Measurements from ENCODE around the gene NUP98. TPM values are rescaled to one million over a fixed set of nuclear protein-coding genes. Genes with fewer than 3 reads are reported as not detected.

NUP98 gene
- total RNA-seq, 1 experiment from 2014 or later: 128 TPM

DNA sequence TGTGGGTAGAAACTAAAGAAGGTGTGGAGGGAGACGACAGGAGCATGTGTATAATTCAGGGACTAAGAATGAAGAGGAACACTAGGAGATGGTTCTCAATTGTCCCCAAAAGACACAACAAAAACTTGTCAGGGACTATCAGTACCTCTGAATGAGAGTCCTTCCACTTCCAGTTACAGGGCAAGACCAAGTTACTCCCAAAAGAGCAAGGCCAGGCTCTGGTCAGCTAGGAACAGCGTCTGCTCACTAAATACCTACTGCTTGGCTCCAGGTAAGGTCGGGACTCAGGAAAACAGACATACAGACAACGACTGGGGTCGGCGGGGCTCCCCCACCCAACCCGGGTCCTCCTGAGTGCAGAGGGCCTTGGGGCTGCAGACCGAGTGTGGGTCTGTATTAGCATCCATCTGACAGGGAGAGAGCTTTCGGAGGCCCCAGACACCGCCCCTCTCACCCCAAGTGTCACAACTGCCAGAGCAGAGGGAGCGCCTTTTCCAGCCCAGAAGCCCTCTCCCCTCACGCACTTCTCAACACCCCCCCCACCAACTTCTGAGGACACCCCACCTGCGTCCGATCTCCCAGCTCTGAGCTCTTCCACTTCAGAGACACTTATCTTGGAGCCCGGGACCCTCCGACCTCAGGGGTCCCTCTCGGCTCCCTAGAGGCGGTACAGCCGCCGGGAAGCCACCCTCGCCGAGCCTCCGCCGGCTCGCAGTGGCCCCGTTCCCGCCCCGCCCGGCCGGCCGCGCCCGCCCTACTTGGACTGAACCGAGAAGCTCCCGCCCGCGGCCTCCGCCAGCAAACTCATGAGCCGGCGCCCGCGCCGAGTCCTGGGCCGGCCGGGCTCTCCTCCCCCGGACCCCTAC lies 42.9 kb upstream of the NUP98 start:
- TF ChIP-seq, protein P1, sequence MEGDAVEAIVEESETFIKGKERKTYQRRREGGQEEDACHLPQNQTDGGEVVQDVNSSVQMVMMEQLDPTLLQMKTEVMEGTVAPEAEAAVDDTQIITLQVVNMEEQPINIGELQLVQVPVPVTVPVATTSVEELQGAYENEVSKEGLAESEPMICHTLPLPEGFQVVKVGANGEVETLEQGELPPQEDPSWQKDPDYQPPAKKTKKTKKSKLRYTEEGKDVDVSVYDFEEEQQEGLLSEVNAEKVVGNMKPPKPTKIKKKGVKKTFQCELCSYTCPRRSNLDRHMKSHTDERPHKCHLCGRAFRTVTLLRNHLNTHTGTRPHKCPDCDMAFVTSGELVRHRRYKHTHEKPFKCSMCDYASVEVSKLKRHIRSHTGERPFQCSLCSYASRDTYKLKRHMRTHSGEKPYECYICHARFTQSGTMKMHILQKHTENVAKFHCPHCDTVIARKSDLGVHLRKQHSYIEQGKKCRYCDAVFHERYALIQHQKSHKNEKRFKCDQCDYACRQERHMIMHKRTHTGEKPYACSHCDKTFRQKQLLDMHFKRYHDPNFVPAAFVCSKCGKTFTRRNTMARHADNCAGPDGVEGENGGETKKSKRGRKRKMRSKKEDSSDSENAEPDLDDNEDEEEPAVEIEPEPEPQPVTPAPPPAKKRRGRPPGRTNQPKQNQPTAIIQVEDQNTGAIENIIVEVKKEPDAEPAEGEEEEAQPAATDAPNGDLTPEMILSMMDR (conservative IDR thresholded peaks at IDR 0.05; ENCODE audit: low read depth, low read length): no peak
- TF ChIP-seq EZH2 (IDR thresholded peaks at IDR 0.05; ENCODE audit: low read length, unreplicated experiment): no peak
- no peak for TF ChIP-seq EZH2phosphoT487 (IDR thresholded peaks at IDR 0.05; ENCODE audit: borderline replicate concordance, low read length)
- ATAC-seq: peak; percentile 45
- no peaks in the 10 kb centered on the region; the same call in 1 of the 2 replicates for H3K36me3 ChIP-seq (ENCODE audit: low read depth, low read length)
- no peaks in the 10 kb centered on the region for H3F3A ChIP-seq (ENCODE audit: low read length, unreplicated experiment)
- H3K9ac ChIP-seq (ENCODE audit: low read length): peak overlapping the region; percentile 87
- H3K4me3 ChIP-seq (ENCODE audit: low read length): peak overlapping the region; percentile 94
- intact Hi-C loops (cut with micrococcal nuclease): loop anchor here (2.0 kb wide), 1 partner anchor 31 kb away; the partner anchor contains the start of gene PGAP2
- CTCF ChIA-PET: interaction anchor here (0.6 to 1.8 kb wide), 5 partner anchors 31 to 223 kb away, joined by 3 to 6 read pairs (median 4); no protein-coding TSS in a partner anchor
- no peaks in the 10 kb centered on the region for H3K27me3 ChIP-seq (ENCODE audit: low read length)
- peak overlapping the region; percentile 57; the same call in 1 of the 2 replicates for H2AFZ ChIP-seq (ENCODE audit: low read length)
- BruUV-seq (replicated peaks): TSS peak; percentile 36
- H3K9me2 ChIP-seq (replicated peaks; ENCODE audit: low read length): no peaks in the 10 kb centered on the region
- H4K20me1 ChIP-seq (ENCODE audit: low read length): peaks cover 12% of the 10 kb centered on the region
- no peak overlapping the region for H3K27ac ChIP-seq (ENCODE audit: low read length)
- no peaks in the 10 kb centered on the region for H3K9me3 ChIP-seq (ENCODE audit: low read length)
- peaks cover 50% of the 10 kb centered on the region for H3K79me2 ChIP-seq (ENCODE audit: low read length)
- H3K4me2 ChIP-seq (ENCODE audit: low read length): peak overlapping the region; percentile 99
- no peak for DNase-seq
- POLR2A ChIA-PET (ENCODE audit: unreplicated experiment): interaction anchor here (0.6 to 0.7 kb wide), 2 partner anchors 9 to 17 kb away, joined by 4 to 11 read pairs; no protein-coding TSS in a partner anchor
- H3K4me1 ChIP-seq (ENCODE audit: insufficient read depth, low read length): peaks cover 17% of the 10 kb centered on the region

DNA sequence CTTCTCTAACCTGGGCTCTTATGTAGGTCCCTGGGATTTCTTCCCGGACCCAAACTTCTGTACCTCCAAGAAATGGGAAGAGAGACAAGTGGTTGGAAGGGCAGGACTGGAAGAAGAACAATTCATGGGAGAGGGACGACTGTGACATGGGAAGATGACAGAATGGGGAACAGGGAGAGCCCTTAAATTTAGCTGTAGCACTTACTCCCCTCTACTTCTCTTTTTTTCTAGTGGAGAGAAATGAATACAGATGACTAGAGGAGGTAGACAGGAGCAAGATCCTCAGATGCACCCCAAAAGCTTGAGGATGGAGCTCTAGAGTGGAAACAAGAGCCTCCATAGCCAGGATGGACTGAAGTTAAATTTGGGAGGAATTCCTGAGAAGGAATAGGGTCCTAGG lies 41.1 kb upstream of the NUP98 start:
- ATAC-seq: no peak
- POLR2A ChIA-PET (ENCODE audit: unreplicated experiment): no interaction called here
- H3K4me1 ChIP-seq (ENCODE audit: insufficient read depth, low read length): peaks cover 17% of the 10 kb centered on the region
- no peak for DNase-seq
- H3K9me3 ChIP-seq (ENCODE audit: low read length): no peaks in the 10 kb centered on the region
- peaks cover 65% of the 10 kb centered on the region for H3K79me2 ChIP-seq (ENCODE audit: low read length)
- no TSS peak for BruUV-seq (replicated peaks)
- TF ChIP-seq, protein P1 (conservative IDR thresholded peaks at IDR 0.05; ENCODE audit: low read depth, low read length): no peak
- TF ChIP-seq EZH2phosphoT487 (IDR thresholded peaks at IDR 0.05; ENCODE audit: borderline replicate concordance, low read length) (no peak), EZH2 (IDR thresholded peaks at IDR 0.05; ENCODE audit: low read length, unreplicated experiment) (no peak)
- H3F3A ChIP-seq (ENCODE audit: low read length, unreplicated experiment): no peaks in the 10 kb centered on the region
- H3K4me2 ChIP-seq (ENCODE audit: low read length): no peak overlapping the region
- CTCF ChIA-PET: no interaction called here
- peaks cover 12% of the 10 kb centered on the region for H4K20me1 ChIP-seq (ENCODE audit: low read length)
- no peaks in the 10 kb centered on the region for H3K9me2 ChIP-seq (replicated peaks; ENCODE audit: low read length)
- intact Hi-C loops (cut with micrococcal nuclease): no loop called here
- no peak overlapping the region for H3K4me3 ChIP-seq (ENCODE audit: low read length)
- no peaks in the 10 kb centered on the region; the same call in 1 of the 2 replicates for H3K36me3 ChIP-seq (ENCODE audit: low read depth, low read length)
- H2AFZ ChIP-seq (ENCODE audit: low read length): no peak overlapping the region
- no peak overlapping the region for H3K27ac ChIP-seq (ENCODE audit: low read length)
- no peak overlapping the region for H3K9ac ChIP-seq (ENCODE audit: low read length)
- no peaks in the 10 kb centered on the region for H3K27me3 ChIP-seq (ENCODE audit: low read length)

DNA sequence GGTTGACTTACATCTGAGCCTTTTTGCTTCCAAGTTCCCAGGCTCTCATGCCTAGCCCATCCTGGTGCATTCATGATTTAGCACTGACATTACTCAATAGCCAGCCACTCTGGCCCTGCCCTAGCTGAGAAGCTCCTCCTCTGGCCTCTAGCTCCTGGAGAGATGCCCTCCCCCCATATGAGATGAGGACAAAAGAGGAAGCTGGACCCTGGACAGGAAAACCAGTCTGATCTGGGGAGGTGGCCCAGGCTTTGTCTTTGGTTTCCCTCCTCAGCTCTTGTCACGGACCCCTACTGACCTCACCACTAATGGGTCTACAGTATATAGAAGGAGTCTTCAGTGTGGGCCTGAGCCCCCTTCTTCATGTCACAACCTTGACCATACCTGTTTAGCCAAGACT lies 40.4 kb upstream of the NUP98 start:
- Histone ChIP-seq H3K4me3 (ENCODE audit: low read length) (no peak overlapping the region), H2AFZ (ENCODE audit: low read length) (no peak overlapping the region), H3K36me3 (ENCODE audit: low read depth, low read length) (no peaks in the 10 kb centered on the region; the same call in 1 of the 2 replicates), H3K27ac (ENCODE audit: low read length) (no peak overlapping the region), H3K27me3 (ENCODE audit: low read length) (no peaks in the 10 kb centered on the region), H3K79me2 (ENCODE audit: low read length) (peaks cover 70% of the 10 kb centered on the region), H3K4me2 (ENCODE audit: low read length) (no peak overlapping the region), H3K9ac (ENCODE audit: low read length) (no peak overlapping the region), H3K9me2 (replicated peaks; ENCODE audit: low read length) (no peaks in the 10 kb centered on the region), H3K9me3 (ENCODE audit: low read length) (no peaks in the 10 kb centered on the region), H4K20me1 (ENCODE audit: low read length) (peaks cover 12% of the 10 kb centered on the region), H3F3A (ENCODE audit: low read length, unreplicated experiment) (no peaks in the 10 kb centered on the region), H3K4me1 (ENCODE audit: insufficient read depth, low read length) (peaks cover 17% of the 10 kb centered on the region)
- ChIA-PET CTCF (no interaction called here), POLR2A (ENCODE audit: unreplicated experiment) (no interaction called here)
- no peak for DNase-seq
- intact Hi-C loops (cut with micrococcal nuclease): no loop called here
- TF ChIP-seq EZH2 (IDR thresholded peaks at IDR 0.05; ENCODE audit: low read length, unreplicated experiment) (no peak), EZH2phosphoT487 (IDR thresholded peaks at IDR 0.05; ENCODE audit: borderline replicate concordance, low read length) (no peak)
- TF ChIP-seq, protein P1 (conservative IDR thresholded peaks at IDR 0.05; ENCODE audit: low read depth, low read length): no peak
- no TSS peak for BruUV-seq (replicated peaks)
- ATAC-seq: no peak
